ENCODE results near the gene SHH. TPM values are rescaled to one million over a fixed set of nuclear protein-coding genes. Genes with fewer than 3 reads are reported as not detected.

The SHH gene
- total RNA-seq, 6 experiments from 2014 or later = 6.8 to 18.6 (median 12.4) TPM

DNA sequence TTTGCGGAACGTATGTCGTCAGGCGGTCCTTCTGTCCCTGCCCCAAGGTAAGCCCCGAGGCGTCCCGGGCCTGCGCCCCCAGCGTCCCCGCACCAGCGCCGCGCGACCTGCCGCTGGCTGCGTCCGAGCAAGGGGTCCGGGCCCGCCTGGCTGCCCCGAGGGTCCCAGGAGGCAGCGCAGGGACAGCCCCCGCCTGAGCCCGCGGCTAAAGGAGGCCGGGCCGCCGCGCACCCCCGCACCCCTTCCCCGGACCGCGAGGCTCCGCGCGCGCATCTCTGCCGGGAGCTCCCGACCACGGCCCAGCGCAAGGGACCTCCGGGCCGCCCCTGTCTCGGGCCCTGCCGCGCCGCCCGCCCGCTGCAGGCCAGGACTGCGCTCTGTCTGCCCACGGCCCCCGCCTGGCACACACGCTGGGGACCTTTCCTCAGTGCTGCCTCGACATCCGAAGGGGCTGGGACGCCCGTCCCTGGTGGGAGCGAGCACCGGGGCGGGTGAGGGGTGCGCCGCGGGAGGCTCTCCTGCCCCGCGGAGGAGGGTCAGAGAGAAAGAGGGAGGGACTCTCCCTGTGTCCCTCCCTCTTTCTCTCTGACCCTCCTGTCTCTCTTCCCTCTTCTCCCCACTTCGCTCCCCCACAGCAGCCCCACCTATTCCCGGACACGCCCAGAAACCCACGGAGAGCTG lies 25.0 kb downstream of the SHH start:
- Histone ChIP-seq H3K4me3 (peak overlapping the region; percentile 26 to 42 (median 39)), H3K27me3 (no peaks in the 10 kb centered on the region), H3K9me3 (no peaks in the 10 kb centered on the region), H3K36me3 (no peaks in the 10 kb centered on the region), H3K4me1 (peaks cover 0 to 7% (median 0%) of the 10 kb centered on the region in 4 donors), H3K27ac (no peak overlapping the region)
- intact Hi-C loops (cut with DNase I) = no loop called here
- peak; percentile 50 to 66 (median 55) for ATAC-seq
- TF ChIP-seq, protein P1, sequence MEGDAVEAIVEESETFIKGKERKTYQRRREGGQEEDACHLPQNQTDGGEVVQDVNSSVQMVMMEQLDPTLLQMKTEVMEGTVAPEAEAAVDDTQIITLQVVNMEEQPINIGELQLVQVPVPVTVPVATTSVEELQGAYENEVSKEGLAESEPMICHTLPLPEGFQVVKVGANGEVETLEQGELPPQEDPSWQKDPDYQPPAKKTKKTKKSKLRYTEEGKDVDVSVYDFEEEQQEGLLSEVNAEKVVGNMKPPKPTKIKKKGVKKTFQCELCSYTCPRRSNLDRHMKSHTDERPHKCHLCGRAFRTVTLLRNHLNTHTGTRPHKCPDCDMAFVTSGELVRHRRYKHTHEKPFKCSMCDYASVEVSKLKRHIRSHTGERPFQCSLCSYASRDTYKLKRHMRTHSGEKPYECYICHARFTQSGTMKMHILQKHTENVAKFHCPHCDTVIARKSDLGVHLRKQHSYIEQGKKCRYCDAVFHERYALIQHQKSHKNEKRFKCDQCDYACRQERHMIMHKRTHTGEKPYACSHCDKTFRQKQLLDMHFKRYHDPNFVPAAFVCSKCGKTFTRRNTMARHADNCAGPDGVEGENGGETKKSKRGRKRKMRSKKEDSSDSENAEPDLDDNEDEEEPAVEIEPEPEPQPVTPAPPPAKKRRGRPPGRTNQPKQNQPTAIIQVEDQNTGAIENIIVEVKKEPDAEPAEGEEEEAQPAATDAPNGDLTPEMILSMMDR (IDR thresholded peaks at IDR 0.05) = no peak
- no peak for TF ChIP-seq POLR2A (IDR thresholded peaks at IDR 0.05)
- no peak for DNase-seq
- 0% methylated on average over 8 of the region's 68 CpGs for WGBS (ENCODE audit: insufficient coverage, low coverage, low lambda C conversion rate, missing lambda C conversion rate)

DNA sequence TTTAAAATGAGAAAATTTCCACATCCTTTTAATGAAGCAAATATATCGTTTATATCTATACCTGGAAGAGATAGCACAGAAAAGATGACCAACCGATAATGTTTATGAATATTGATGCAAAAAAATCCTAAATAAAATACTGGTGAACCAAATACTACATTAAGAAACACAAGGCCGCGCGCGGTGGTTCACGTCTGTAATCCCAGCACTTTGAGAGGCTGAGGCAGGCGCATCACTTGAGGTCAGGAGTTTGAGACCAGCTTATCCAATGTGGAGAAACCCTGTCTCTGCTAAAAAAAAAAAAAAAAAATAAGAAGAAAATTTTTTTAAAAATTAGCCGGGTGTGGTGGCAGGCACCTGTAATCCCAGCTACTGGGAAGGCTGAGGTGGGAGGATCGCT lies 25.8 kb downstream of the SHH start:
- Histone ChIP-seq H3K4me3 (no peak overlapping the region), H3K4me1 (peaks cover 0 to 7% (median 0%) of the 10 kb centered on the region in 4 donors), H3K27ac (no peak overlapping the region), H3K27me3 (no peaks in the 10 kb centered on the region), H3K9me3 (no peaks in the 10 kb centered on the region), H3K36me3 (peaks cover 0 to under 1% (median 0%) of the 10 kb centered on the region in 4 donors)
- ATAC-seq = no peak
- no peak for TF ChIP-seq POLR2A (IDR thresholded peaks at IDR 0.05)
- TF ChIP-seq, protein P1 (IDR thresholded peaks at IDR 0.05) = no peak
- WGBS (ENCODE audit: insufficient coverage, low coverage, low lambda C conversion rate, missing lambda C conversion rate) = 88% methylated on average over 10 of the region's 10 CpGs
- intact Hi-C loops (cut with DNase I) = no loop called here
- DNase-seq = no peak

DNA sequence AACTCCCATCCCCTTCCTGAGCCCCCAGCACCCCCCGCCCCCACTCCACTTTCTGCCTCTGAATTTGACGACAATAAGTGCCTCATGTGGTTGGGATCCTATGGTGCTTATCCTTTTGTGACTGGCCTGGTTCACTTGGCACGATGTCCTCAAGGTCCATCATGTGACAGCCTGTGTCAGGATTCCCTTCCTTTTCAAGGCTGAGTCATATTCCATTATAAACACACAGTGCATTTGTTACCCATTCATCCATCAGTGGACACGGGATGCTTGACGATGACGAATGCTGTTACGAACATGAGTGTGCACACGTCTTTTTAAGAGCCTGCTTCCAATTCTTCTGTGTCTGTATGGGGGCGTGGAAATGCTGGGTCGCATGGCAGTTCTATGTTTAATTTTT lies 26.7 kb downstream of the SHH start:
- no peaks in the 10 kb centered on the region for H3K27me3 ChIP-seq
- ATAC-seq = no peak
- peaks cover 0 to 7% (median 0%) of the 10 kb centered on the region in 4 donors for H3K4me1 ChIP-seq
- peaks cover 0 to 10% (median under 1%) of the 10 kb centered on the region in 4 donors for H3K36me3 ChIP-seq
- DNase-seq = no peak
- WGBS (ENCODE audit: insufficient coverage, low coverage, low lambda C conversion rate, missing lambda C conversion rate) = 92% methylated on average over 10 of the region's 10 CpGs
- no peak overlapping the region for H3K4me3 ChIP-seq
- no peak overlapping the region for H3K27ac ChIP-seq
- intact Hi-C loops (cut with DNase I) = no loop called here
- no peaks in the 10 kb centered on the region for H3K9me3 ChIP-seq
- TF ChIP-seq, protein P1 (IDR thresholded peaks at IDR 0.05) = no peak
- TF ChIP-seq POLR2A (IDR thresholded peaks at IDR 0.05) = no peak

DNA sequence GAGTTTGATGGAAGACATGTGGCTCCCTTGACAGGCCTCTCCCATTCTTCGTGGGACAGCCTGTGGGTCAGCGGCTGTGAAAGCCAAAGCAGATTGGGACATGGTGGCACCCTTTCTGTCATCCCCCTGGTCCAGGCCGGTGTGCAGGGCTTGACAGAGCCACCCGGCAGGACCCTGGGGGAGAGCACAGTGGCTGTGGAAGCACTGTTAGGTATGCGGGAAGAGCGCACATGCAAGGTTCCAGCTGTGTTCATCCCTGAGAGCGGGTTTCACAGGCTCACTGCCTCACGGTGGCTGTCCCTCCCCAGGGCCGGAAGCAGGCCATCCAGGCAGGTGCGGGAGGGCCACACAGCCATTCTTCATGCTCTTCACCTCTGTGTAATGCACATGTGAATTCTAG lies 29.8 kb downstream of the SHH start:
- 94% methylated on average over 3 of the region's 10 CpGs for WGBS (ENCODE audit: insufficient coverage, low coverage, low lambda C conversion rate, missing lambda C conversion rate)
- DNase-seq (peak in 1 of 3 donors; percentile 27), ATAC-seq (no peak)
- Histone ChIP-seq H3K27ac (no peak overlapping the region), H3K4me3 (no peak overlapping the region), H3K36me3 (peaks cover 0 to 26% (median 9%) of the 10 kb centered on the region in 4 donors), H3K4me1 (peaks cover 0 to 18% (median 0%) of the 10 kb centered on the region in 4 donors), H3K9me3 (no peaks in the 10 kb centered on the region), H3K27me3 (no peaks in the 10 kb centered on the region)
- no peak for TF ChIP-seq POLR2A (IDR thresholded peaks at IDR 0.05)
- TF ChIP-seq, protein P1 (IDR thresholded peaks at IDR 0.05) = no peak
- intact Hi-C loops (cut with DNase I) = no loop called here
